ENCODE measurements around the gene FUT2.
"Not testable (repeated sequence)": the region's sequence is repeated elsewhere in the genome, so short reads cannot be mapped to it uniquely, and the experiment has no call there.

Gene FUT2

GRCh38 chr19:48695743-48696352, at the start of gene FUT2:
FUT2 (plus strand) TSS chr19:48695971; CDS start chr19:48702957, 6,986 bp downstream.
- DNase-seq: no peak

- peak; percentile 96 for DNase-seq
These were observed 49.6 kb upstream of the FUT2 start, which contains the start of gene CA11 for GRCh38 chr19:48646001-48646721. CA11 (minus strand) TSS chr19:48646187; CDS start chr19:48645632, 555 bp downstream.

- no peak for DNase-seq
These were observed 49.0 kb upstream of the FUT2 start for GRCh38 chr19:48646722-48647216.

GRCh38 chr19:48648134-48648533, 47.6 kb upstream of the FUT2 start:
- DNase-seq: no peak

GRCh38 chr19:48650974-48651682, 44.6 kb upstream of the FUT2 start:
- DNase-seq: no peak

GRCh38 chr19:48651683-48652048, 44.1 kb upstream of the FUT2 start:
- DNase-seq: no peak

GRCh38 chr19:48654299-48655059, 41.3 kb upstream of the FUT2 start:
- DNase-seq: no peak

- DNase-seq: no peak
These were observed 38.8 kb upstream of the FUT2 start for GRCh38 chr19:48656840-48657474.

- not testable (repeated sequence) for DNase-seq
These were observed 37.9 kb upstream of the FUT2 start for GRCh38 chr19:48657828-48658227.

- no peak for DNase-seq
These were observed 37.3 kb upstream of the FUT2 start for GRCh38 chr19:48658483-48658882.

GRCh38 chr19:48659768-48660167, 36.0 kb upstream of the FUT2 start:
- DNase-seq: no peak

- peak; percentile 90 to 91 for DNase-seq
These were observed 34.7 kb upstream of the FUT2 start for GRCh38 chr19:48660852-48661710.

- no peak for DNase-seq
These were observed 34.1 kb upstream of the FUT2 start for GRCh38 chr19:48661711-48662090.

GRCh38 chr19:48663667-48664066, 32.1 kb upstream of the FUT2 start:
- DNase-seq: no peak

GRCh38 chr19:48664476-48664875, 31.3 kb upstream of the FUT2 start:
- no peak for DNase-seq

- no peak for DNase-seq
These were observed 30.0 kb upstream of the FUT2 start for GRCh38 chr19:48665786-48666185.

GRCh38 chr19:48668332-48668731, 27.4 kb upstream of the FUT2 start:
- no peak for DNase-seq

- no peak for DNase-seq
These were observed 27.0 kb upstream of the FUT2 start for GRCh38 chr19:48668761-48669160.

GRCh38 chr19:48669903-48670668, 25.7 kb upstream of the FUT2 start:
- no peak for DNase-seq

- no peak for DNase-seq
These were observed 24.9 kb upstream of the FUT2 start for GRCh38 chr19:48670699-48671445.

Data from activated T-cell treated with anti-CD3 and anti-CD28 coated beads, Interleukin-2, amount 50 U/mL, for 48 hours (primary cell).